A549 (cell line): ENCODE results near the gene TRAPPC2L. TPM values are rescaled to one million over a fixed set of nuclear protein-coding genes. Genes with fewer than 3 reads are reported as not detected.

Experiments
- ATAC-seq, 2 experiments: fragments of 200-7000 bp in 1 of 2; fragments of >200 bp in 1 of 2; cut with Nextera tagmentation in 1 of 2; cut with Tn5 transposase in 1 of 2; 3 replicates each; pipeline versions ENCODE4 v1.8.0 to v1.9.1; 2018 to 2020; ENCODE audit warnings: mild to moderate bottlenecking in 1 of 2, moderate library complexity in 1 of 2
- CTCF ChIA-PET: fragments of 300-600 bp; sonication (Branson Sonifier 250); formaldehyde crosslinking; extraction: SDS; loops from one replicate; lab custom pipeline; 2021; ENCODE audit warnings: antibody characterized with exemption, inconsistent platforms; lab: Yijun Ruan, JAX
- POLR2A ChIA-PET: fragments of 350-600 bp; formaldehyde crosslinking; extraction: SDS; loops from one replicate; lab custom pipeline; 2021; ENCODE audit warnings: antibody characterized with exemption, inconsistent platforms; lab: Yijun Ruan, JAX
- DNase-seq, 2 experiments: peaks; one replicate each; pipeline versions ENCODE4 v3.0.0 to v3.0.0-alpha.2; 2011 to 2016; ENCODE audit warnings: low read depth in 1 of 2, low spot score in 1 of 2
- FAIRE-seq: peaks from 2 replicates; lab custom pipeline; 2011; peaks lifted over from hg19 to GRCh38; lab: Jason Lieb, UNC
- H3K27ac ChIP-seq, 2 experiments: fragments of >200 bp; sonication (Bioruptor Twin); formaldehyde crosslinking; 3 replicates each; pipeline ENCODE4 v1.5.1; 2016 to 2017
- H3K4me1 ChIP-seq: fragments of >200 bp; sonication (Bioruptor Twin); formaldehyde crosslinking; 3 replicates; pipeline ENCODE4 v1.6.1; 2016
- H3K4me2 ChIP-seq: fragments of >200 bp; sonication (Bioruptor Twin); formaldehyde crosslinking; 3 replicates; pipeline ENCODE4 v1.6.1; 2016
- H3K4me3 ChIP-seq: fragments of >200 bp; sonication (Bioruptor Twin); formaldehyde crosslinking; 3 replicates; pipeline ENCODE4 v1.5.1; 2016
- H3K9me3 ChIP-seq: fragments of >200 bp; sonication (Bioruptor Twin); formaldehyde crosslinking; 3 replicates; pipeline ENCODE4 v1.6.1; 2016
- ATOH8 ChIP-seq: fragments of 250-450 bp; sonication (Bioruptor Pico); IDR thresholded peaks from 2 replicates; pipeline ENCODE4 v1.5.0; 2020; ENCODE audit warnings: low read depth, mild to moderate bottlenecking, moderate library complexity
- CBX2 ChIP-seq: fragments of 200-600 bp; sonication (generic); IDR thresholded peaks from 2 replicates; pipeline ENCODE4 v1.6.1; 2016; ENCODE audit warnings: low read depth, mild to moderate bottlenecking, borderline replicate concordance
- CHD2 ChIP-seq: fragments of 150-350 bp; IDR thresholded peaks from 2 replicates; pipeline ENCODE4 v1.6.1; 2014; ENCODE audit warnings: low read length; ENCODE audit not compliant: partially characterized antibody
- CHD4 ChIP-seq: fragments of 200-600 bp; sonication (generic); IDR thresholded peaks from 2 replicates; pipeline ENCODE4 v1.6.1; 2016; ENCODE audit warnings: antibody characterized with exemption, mild to moderate bottlenecking, borderline replicate concordance
- EHF ChIP-seq: fragments of 250-450 bp; sonication (Bioruptor Pico); IDR thresholded peaks from 2 replicates; pipeline ENCODE4 v1.5.0; 2020; ENCODE audit warnings: mild to moderate bottlenecking
- EHMT2 ChIP-seq: fragments of 200-600 bp; sonication (generic); IDR thresholded peaks from 2 replicates; pipeline ENCODE4 v1.6.1; 2016; ENCODE audit warnings: antibody characterized with exemption, low read depth, mild to moderate bottlenecking, moderate library complexity
- FOSL2 ChIP-seq, 2 experiments: fragments of 450-650 bp in 1 of 2; fragments of >200 bp in 1 of 2; sonication (Bioruptor Twin) in 1 of 2; formaldehyde crosslinking; IDR thresholded peaks; 2 replicates each; pipeline versions ENCODE4 v1.5.0 to v1.6.1; 2016 to 2020; ENCODE audit warnings: mild to moderate bottlenecking in 1 of 2, moderate library complexity in 1 of 2
- HOXA7 ChIP-seq: fragments of 250-450 bp; sonication (Bioruptor Pico); IDR thresholded peaks from 2 replicates; pipeline ENCODE4 v1.5.0; 2020; ENCODE audit warnings: mild to moderate bottlenecking, moderate library complexity
- HOXB13 ChIP-seq: fragments of 250-450 bp; sonication (Bioruptor Pico); IDR thresholded peaks from 2 replicates; pipeline ENCODE4 v1.5.0; 2020; ENCODE audit warnings: low read depth, mild to moderate bottlenecking, moderate library complexity
- HOXB5 ChIP-seq: fragments of 250-450 bp; sonication (Bioruptor Pico); IDR thresholded peaks from 2 replicates; pipeline ENCODE4 v1.5.0; 2020; ENCODE audit warnings: mild to moderate bottlenecking, moderate library complexity
- JUN ChIP-seq, 2 experiments: fragments of >200 bp; sonication (Bioruptor Twin); formaldehyde crosslinking; IDR thresholded peaks; 2 replicates in 1 of 2; 3 replicates in 1 of 2; pipeline ENCODE4 v1.6.1; 2016 to 2017
- KDM5A ChIP-seq: fragments of 200-600 bp; sonication (generic); IDR thresholded peaks from 2 replicates; pipeline ENCODE4 v1.6.1; 2016; ENCODE audit warnings: antibody characterized with exemption, mild to moderate bottlenecking
- MAZ ChIP-seq: fragments of 150-350 bp; IDR thresholded peaks from 2 replicates; pipeline ENCODE4 v1.6.1; 2014; ENCODE audit warnings: antibody characterized with exemption, low read depth, low read length, borderline replicate concordance
- NR3C1 ChIP-seq: fragments of >200 bp; sonication (Bioruptor Twin); formaldehyde crosslinking; IDR thresholded peaks from 3 replicates; pipeline ENCODE4 v1.6.1; 2017
- PHF8 ChIP-seq: fragments of 200-600 bp; sonication (generic); IDR thresholded peaks from 2 replicates; pipeline ENCODE4 v1.6.1; 2016; ENCODE audit warnings: low read depth, mild to moderate bottlenecking, antibody characterized with exemption, moderate library complexity, borderline replicate concordance
- SREBF2 ChIP-seq: fragments of 450-650 bp; IDR thresholded peaks from 2 replicates; pipeline ENCODE4 v1.6.1; 2014; ENCODE audit warnings: mild to moderate bottlenecking, moderate library complexity
- TP53 ChIP-seq: fragments of 250-450 bp; sonication (Bioruptor Pico); IDR thresholded peaks from 2 replicates; pipeline ENCODE4 v1.5.0; 2021; ENCODE audit warnings: mild to moderate bottlenecking, moderate library complexity
- USF2 ChIP-seq: fragments of 450-650 bp; IDR thresholded peaks from 2 replicates; pipeline ENCODE4 v1.6.1; 2014; ENCODE audit warnings: antibody characterized with exemption
- ZSCAN20 ChIP-seq: fragments of 250-450 bp; sonication (Bioruptor Pico); IDR thresholded peaks from 2 replicates; pipeline ENCODE4 v1.8.0; 2022; ENCODE audit warnings: mild to moderate bottlenecking, moderate library complexity
- WGBS: methylation state at CpG from one replicate; pipeline ENCODE4 v1.1.6; 2017; ENCODE audit errors: missing lambda C conversion rate; 5-methylcytosine and 5-hydroxymethylcytosine counted together
- polyA plus RNA-seq, 4 experiments: library from polyadenylated mRNA; depleted of rRNA in 3 of 4; stranded (reverse); fragments of >200 nt; fragmentation: RNase III in 1 of 4; extraction: RNeasy Plus Mini Kit Qiagen cat#74134 plus additional on column Dnase treatment in 1 of 4; gene quantifications; 2 replicates in 3 of 4; 3 replicates in 1 of 4; pipeline ENCODE4 v1.2.3, GENCODE V29; 2011 to 2017
- TF ChIP-seq, protein P1 (sequence below): fragments of >200 bp; sonication (Bioruptor Twin); formaldehyde crosslinking; IDR thresholded peaks from 3 replicates; pipeline ENCODE4 v1.5.1; 2016
- TF ChIP-seq, protein P2 (sequence below): fragments of >200 bp; sonication (Bioruptor Twin); formaldehyde crosslinking; IDR thresholded peaks from 2 replicates; pipeline ENCODE4 v1.6.1; 2016
- TF ChIP-seq, protein P3 (sequence below): fragments of 200-600 bp; sonication (generic); IDR thresholded peaks from 2 replicates; pipeline ENCODE4 v1.6.1; 2016; ENCODE audit warnings: antibody characterized with exemption, mild to moderate bottlenecking, moderate library complexity

Gene TRAPPC2L
- polyA plus RNA-seq, 2 of the 4 experiments (the other 2 are of a cell fraction): 70.3 to 80.2 TPM

DNA sequence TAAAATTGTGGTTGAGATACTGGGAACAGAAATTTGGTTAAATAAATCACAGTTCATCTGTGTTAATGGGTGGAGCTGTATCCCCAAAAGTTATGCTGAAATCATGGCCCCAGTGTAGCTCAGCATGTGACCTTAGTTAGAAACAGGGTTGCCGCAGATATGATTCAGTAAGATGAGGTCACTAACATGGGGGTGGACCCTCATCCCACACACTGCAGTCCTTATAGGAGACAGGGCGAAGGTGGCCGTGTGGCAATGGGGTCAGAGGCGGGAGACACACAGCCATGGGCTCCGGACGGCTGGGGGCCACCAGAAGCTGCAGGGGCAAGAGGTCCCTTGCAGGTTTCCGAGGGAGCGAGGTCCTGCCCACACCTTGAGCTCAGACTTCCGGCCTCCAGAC lies 10.8 kb upstream of the TRAPPC2L start:
- CTCF ChIA-PET: interaction anchor here (0.8 to 1.7 kb wide), 5 partner anchors 11 to 321 kb away, joined by 3 to 7 read pairs (median 3); partner anchors contain the start of genes APRT, GALNS and TRAPPC2L

GRCh38 chr16:88847654-88848053 lies 9.3 kb upstream of the TRAPPC2L start:
- no peaks in the 10 kb centered on the region for H3K4me1 ChIP-seq
- no peak for ATAC-seq
- ChIA-PET POLR2A (interaction anchor here (0.6 kb wide), 1 partner anchor 52 kb away, joined by 5 read pairs; no protein-coding TSS in a partner anchor), CTCF (interaction anchor here (0.6 to 2.5 kb wide), 5 partner anchors 8 to 88 kb away, joined by 3 to 8 read pairs (median 3); partner anchors contain the start of genes GALNS and TRAPPC2L)
- H3K9me3 ChIP-seq: no peaks in the 10 kb centered on the region
- TF ChIP-seq CHD2 (no peak), JUN (IDR thresholded peaks at IDR 0.05) (no peak), HOXA7 (CRISPR knock-in tag) (no peak), EHMT2 (no peak), SREBF2 (no peak), CHD4 (no peak), ZSCAN20 (CRISPR knock-in tag) (no peak), EHF (CRISPR knock-in tag) (no peak), KDM5A (no peak), MAZ (no peak), CBX2 (no peak), USF2 (no peak), HOXB13 (CRISPR knock-in tag) (no peak), TP53 (CRISPR knock-in tag) (no peak), FOSL2 (IDR thresholded peaks at IDR 0.05) (no peak), FOSL2 (CRISPR knock-in tag; IDR thresholded peaks at IDR 0.05) (no peak)
- TF ChIP-seq, protein P1, sequence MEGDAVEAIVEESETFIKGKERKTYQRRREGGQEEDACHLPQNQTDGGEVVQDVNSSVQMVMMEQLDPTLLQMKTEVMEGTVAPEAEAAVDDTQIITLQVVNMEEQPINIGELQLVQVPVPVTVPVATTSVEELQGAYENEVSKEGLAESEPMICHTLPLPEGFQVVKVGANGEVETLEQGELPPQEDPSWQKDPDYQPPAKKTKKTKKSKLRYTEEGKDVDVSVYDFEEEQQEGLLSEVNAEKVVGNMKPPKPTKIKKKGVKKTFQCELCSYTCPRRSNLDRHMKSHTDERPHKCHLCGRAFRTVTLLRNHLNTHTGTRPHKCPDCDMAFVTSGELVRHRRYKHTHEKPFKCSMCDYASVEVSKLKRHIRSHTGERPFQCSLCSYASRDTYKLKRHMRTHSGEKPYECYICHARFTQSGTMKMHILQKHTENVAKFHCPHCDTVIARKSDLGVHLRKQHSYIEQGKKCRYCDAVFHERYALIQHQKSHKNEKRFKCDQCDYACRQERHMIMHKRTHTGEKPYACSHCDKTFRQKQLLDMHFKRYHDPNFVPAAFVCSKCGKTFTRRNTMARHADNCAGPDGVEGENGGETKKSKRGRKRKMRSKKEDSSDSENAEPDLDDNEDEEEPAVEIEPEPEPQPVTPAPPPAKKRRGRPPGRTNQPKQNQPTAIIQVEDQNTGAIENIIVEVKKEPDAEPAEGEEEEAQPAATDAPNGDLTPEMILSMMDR: no peak
- TF ChIP-seq, protein P2, sequence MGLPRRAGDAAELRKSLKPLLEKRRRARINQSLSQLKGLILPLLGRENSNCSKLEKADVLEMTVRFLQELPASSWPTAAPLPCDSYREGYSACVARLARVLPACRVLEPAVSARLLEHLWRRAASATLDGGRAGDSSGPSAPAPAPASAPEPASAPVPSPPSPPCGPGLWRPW: no peak
- TF ChIP-seq, all 56 proteins: peak for 0
- 92% methylated on average over 14 of the region's 18 CpGs for WGBS
- H3K27ac ChIP-seq: no peak overlapping the region
- no peak overlapping the region for H3K4me3 ChIP-seq
- no peak overlapping the region for H3K4me2 ChIP-seq
- FAIRE-seq: no peak
- no peak for DNase-seq

More for the DNA sequence above, 10.8 kb upstream of the TRAPPC2L start:
- H3K4me2 ChIP-seq: no peak overlapping the region
- H3K9me3 ChIP-seq: no peaks in the 10 kb centered on the region
- DNase-seq: no peak
- POLR2A ChIA-PET: interaction anchor here (0.6 kb wide), 1 partner anchor 11 kb away, joined by 3 read pairs; the partner anchor contains the start of genes GALNS and TRAPPC2L
- no peaks in the 10 kb centered on the region for H3K4me1 ChIP-seq
- no peak overlapping the region for H3K27ac ChIP-seq
- no peak overlapping the region for H3K4me3 ChIP-seq
- no peak for ATAC-seq
- WGBS: 97% methylated on average over 9 of the region's 9 CpGs
- TF ChIP-seq FOSL2 (IDR thresholded peaks at IDR 0.05) (no peak), FOSL2 (CRISPR knock-in tag; IDR thresholded peaks at IDR 0.05) (no peak), NR3C1 (no peak), EHMT2 (no peak), HOXB5 (CRISPR knock-in tag) (no peak), PHF8 (no peak), CHD2 (no peak), ATOH8 (CRISPR knock-in tag) (no peak), ZSCAN20 (CRISPR knock-in tag) (no peak)
- TF ChIP-seq, protein P3, sequence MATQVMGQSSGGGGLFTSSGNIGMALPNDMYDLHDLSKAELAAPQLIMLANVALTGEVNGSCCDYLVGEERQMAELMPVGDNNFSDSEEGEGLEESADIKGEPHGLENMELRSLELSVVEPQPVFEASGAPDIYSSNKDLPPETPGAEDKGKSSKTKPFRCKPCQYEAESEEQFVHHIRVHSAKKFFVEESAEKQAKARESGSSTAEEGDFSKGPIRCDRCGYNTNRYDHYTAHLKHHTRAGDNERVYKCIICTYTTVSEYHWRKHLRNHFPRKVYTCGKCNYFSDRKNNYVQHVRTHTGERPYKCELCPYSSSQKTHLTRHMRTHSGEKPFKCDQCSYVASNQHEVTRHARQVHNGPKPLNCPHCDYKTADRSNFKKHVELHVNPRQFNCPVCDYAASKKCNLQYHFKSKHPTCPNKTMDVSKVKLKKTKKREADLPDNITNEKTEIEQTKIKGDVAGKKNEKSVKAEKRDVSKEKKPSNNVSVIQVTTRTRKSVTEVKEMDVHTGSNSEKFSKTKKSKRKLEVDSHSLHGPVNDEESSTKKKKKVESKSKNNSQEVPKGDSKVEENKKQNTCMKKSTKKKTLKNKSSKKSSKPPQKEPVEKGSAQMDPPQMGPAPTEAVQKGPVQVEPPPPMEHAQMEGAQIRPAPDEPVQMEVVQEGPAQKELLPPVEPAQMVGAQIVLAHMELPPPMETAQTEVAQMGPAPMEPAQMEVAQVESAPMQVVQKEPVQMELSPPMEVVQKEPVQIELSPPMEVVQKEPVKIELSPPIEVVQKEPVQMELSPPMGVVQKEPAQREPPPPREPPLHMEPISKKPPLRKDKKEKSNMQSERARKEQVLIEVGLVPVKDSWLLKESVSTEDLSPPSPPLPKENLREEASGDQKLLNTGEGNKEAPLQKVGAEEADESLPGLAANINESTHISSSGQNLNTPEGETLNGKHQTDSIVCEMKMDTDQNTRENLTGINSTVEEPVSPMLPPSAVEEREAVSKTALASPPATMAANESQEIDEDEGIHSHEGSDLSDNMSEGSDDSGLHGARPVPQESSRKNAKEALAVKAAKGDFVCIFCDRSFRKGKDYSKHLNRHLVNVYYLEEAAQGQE: no peak
- no peak for FAIRE-seq
